Urinary bladder (tissue), 4 donors: ENCODE results near the gene DUSP3. TPM values are rescaled to one million over a fixed set of nuclear protein-coding genes. Genes with fewer than 3 reads are reported as not detected.

Experiments
- DNase-seq: peaks from one replicate; pipeline ENCODE4 v3.0.0-alpha.2; 2015; ENCODE audit errors: extremely low spot score
- H3K27ac ChIP-seq: one replicate; pipeline ENCODE4 v1.5.1; 2013; ENCODE audit warnings: low read depth, mild to moderate bottlenecking, moderate library complexity
- H3K36me3 ChIP-seq: one replicate; pipeline ENCODE4 v1.6.1; 2013; ENCODE audit warnings: mild to moderate bottlenecking, moderate library complexity; ENCODE audit not compliant: insufficient read depth
- H3K4me1 ChIP-seq: one replicate; pipeline ENCODE4 v1.6.1; 2013; ENCODE audit warnings: mild to moderate bottlenecking, moderate library complexity; ENCODE audit not compliant: insufficient read depth
- H3K4me3 ChIP-seq: one replicate; pipeline ENCODE4 v1.5.1; 2013; ENCODE audit warnings: low read depth, low read length
- WGBS: extraction: QIAGEN DNeasy Blood & Tissue Kit; methylation state at CpG from one replicate; pipeline ENCODE4 v1.1.7; 2013; 5-methylcytosine and 5-hydroxymethylcytosine counted together
- polyA plus RNA-seq: library from polyadenylated mRNA; stranded (reverse); fragments of 200-250 nt; gene quantifications from one replicate; pipeline ENCODE4 v1.2.3, GENCODE V29; 2013
- total RNA-seq: library from RNA; depleted of rRNA; stranded (reverse); fragments of >200 nt; gene quantifications from one replicate; pipeline ENCODE4 v1.2.3, GENCODE V29; 2014
- donor health status: healthy with polysubstance abuse.
- donor health status: healthy.

Gene DUSP3
- total RNA-seq (44.5 TPM), polyA plus RNA-seq (73.9 TPM)

DNA sequence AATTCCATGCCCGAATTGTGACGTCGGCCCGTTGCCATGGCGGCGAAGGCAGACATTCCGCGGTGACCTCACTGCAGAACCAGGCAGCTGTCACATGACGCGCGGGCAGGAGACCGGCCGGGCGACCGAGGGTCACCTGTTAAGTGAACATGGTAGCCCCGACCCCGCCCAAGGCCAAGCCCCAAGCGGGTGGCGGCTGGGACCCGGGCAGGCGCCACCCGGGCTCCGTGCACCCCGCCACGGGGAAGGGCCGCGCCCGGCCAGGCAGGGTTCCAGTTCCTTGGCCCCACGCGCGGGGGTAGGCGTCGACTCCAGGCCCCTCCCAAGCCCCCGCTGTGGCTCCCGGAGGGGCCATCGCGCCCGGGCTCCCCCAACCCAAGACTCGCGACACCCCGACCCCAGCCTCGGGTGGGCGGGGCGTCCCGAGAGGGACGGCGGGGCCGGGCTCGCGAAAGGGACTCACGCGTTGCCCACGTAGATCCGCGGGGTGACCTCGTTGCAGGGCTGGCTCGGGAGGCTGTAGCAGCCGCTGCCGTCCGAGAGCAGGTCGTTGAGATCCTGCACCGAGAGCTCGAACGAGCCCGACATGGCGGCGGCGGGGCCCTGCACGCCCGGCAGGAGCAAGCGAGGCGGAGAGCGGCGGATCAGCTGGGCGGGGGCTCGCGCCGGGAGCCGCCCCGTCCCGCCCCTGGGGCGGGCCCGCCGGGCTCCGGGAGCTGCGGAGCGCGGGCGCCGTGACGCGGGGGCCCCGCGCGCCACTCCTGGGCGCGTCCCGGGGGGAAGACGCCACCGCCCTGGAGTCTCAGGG lies at the start of gene DUSP3:
TSS of gene DUSP3 (minus strand) at position 641 of the 808 bp plus-strand sequence. CDS start at position 588, 53 bp downstream.
- under 1% methylated on average over 100 of the region's 100 CpGs for WGBS
- H3K4me3 ChIP-seq, result peak within 1 kb of the TSS; percentile 78
- peak; percentile 72 for DNase-seq
- no peaks in the 10 kb centered on the region for H3K4me1 ChIP-seq
- H3K36me3 ChIP-seq, result no peaks in the 10 kb centered on the region
- peak within 1 kb of the TSS; percentile 98 for H3K27ac ChIP-seq

DNA sequence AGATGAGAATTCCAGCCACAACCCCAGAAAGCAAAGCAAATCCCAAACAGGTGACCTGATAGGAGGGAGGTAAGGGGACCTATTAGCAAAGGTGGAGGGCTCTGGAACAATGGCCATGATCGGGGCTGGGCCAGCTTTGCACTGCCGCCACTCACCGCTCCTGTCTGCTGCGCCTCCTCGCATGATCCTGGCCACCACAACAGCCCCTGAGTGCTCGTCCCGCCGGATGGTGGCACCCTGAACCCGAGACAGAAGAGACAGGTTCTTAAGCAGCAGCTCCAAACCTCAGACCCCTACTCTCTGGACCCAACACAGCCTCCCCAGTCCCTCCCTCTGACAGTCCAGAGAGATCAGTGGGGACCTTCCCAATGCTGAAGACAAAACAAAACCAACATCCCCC lies 48.8 kb upstream of the DUSP3 start:
- Histone ChIP-seq H3K4me3 (no peak overlapping the region), H3K36me3 (no peaks in the 10 kb centered on the region), H3K27ac (no peak overlapping the region), H3K4me1 (no peaks in the 10 kb centered on the region)
- WGBS, result 94% methylated on average over 9 of the region's 9 CpGs
- DNase-seq, result no peak

DNA sequence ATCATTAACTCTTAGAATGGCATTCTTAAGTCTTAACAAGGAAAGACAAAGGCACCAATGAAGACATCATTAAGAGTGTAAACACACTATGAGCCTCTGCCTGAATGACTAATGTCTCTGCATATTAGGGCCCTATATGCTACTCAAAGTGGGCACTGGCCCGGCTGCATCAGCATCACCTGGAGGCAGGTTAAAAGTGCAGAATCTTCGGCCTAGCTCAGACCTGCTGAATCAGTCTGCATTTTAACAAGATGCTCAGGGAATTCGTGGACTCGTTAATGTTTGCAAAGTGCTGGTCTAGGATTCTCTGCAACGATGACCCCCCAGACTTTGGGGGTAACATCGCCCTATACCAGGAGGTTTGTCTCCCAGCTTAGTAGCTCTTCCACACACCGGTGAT lies 47.4 kb upstream of the DUSP3 start:
- no peaks in the 10 kb centered on the region for H3K4me1 ChIP-seq
- no peak for DNase-seq
- no peaks in the 10 kb centered on the region for H3K36me3 ChIP-seq
- H3K27ac ChIP-seq, result no peak overlapping the region
- H3K4me3 ChIP-seq, result no peak overlapping the region
- WGBS, result 93% methylated on average over 7 of the region's 7 CpGs

DNA sequence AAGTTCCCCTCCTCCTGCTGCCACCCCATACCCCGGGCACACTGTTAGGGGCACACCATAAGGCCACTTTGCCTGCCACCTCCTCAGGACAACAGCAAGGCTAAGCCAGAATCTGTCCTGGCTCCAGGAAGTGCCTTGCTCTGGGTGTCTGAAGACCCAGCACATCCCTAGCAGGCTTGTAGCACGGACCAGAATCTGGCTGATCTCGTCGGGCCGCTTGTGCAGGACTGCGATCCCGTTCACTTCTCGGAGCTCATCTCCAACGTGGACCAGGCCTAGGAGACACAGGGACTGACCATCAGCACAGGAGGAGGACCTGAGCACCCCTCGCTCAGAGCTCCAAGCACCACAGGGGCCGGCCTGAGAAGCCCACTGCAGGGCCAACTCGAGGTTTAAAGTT lies 46.8 kb upstream of the DUSP3 start:
- no peaks in the 10 kb centered on the region for H3K36me3 ChIP-seq
- no peaks in the 10 kb centered on the region for H3K4me1 ChIP-seq
- WGBS, result 93% methylated on average over 12 of the region's 12 CpGs
- no peak for DNase-seq
- no peak overlapping the region for H3K27ac ChIP-seq
- no peak overlapping the region for H3K4me3 ChIP-seq

DNA sequence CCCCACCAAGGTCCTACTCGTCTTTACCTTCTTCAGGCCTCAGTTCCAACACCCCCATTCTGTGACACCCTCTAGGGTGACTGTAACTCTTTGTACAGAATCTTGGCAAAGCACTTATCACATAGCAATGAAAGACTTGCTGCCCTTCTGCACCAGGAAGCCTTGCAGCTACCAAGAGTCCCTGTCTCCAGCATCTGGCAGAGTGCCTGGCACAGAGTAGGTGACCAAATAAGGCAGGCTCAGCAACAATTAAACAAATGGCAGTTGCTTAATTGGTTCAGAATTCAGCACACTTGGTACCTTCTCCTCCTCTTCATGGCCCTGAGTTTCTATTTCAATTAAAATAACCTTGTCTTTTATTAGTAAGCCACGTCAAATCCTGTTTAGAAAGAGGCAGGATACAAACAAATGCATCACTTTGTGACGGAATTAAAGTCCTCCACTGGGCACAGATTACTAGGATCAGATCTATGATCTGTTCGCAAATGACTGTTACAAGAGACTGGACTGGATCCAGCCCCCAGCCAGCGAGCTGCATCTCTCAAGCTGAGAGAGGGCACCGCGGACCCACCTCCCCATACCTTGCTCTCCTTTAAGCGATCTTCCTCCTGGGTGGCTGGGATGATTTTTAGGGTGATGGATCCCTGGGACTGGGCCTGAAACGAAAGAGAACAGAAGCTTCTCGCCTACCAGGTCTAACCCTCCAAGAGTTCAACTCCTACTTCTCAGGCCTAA lies 44.7 kb upstream of the DUSP3 start:
- Histone ChIP-seq H3K4me3 (no peak overlapping the region), H3K36me3 (no peaks in the 10 kb centered on the region), H3K4me1 (no peaks in the 10 kb centered on the region), H3K27ac (no peak overlapping the region)
- no peak for DNase-seq
- WGBS, result 66% methylated on average over 10 of the region's 10 CpGs

DNA sequence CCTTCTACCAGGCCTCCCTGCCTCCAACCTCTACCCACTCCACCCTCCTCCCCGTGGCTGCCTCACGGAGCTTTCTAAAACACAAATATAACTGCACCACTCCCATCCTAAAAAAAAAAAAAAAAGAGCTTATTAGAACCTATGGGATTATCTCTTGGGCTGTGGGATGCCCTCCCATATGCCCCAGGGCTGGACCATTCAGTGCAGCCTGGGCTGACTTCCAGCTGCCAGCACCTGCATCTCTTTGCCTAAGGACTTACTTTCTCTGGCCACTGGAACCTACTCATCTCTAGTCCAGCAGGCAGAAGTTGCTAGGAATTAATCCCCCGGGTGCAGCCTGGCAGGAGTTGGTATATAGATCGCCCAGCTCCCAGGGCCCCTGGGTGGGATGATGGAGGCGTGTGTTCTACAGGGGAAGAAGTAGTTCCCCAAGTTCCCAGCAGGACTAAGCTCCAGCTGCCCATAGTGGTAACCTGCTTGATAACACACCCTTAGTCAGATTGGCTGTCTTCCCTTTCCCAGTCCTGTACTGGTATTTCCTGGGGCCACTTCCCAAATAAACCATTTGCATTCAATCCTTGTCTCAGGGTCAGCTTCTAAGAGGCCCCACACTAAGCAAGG lies 43.9 kb upstream of the DUSP3 start:
- 80% methylated on average over 5 of the region's 5 CpGs for WGBS
- H3K4me1 ChIP-seq, result no peaks in the 10 kb centered on the region
- no peaks in the 10 kb centered on the region for H3K36me3 ChIP-seq
- H3K4me3 ChIP-seq, result no peak overlapping the region
- no peak overlapping the region for H3K27ac ChIP-seq
- DNase-seq, result no peak

DNA sequence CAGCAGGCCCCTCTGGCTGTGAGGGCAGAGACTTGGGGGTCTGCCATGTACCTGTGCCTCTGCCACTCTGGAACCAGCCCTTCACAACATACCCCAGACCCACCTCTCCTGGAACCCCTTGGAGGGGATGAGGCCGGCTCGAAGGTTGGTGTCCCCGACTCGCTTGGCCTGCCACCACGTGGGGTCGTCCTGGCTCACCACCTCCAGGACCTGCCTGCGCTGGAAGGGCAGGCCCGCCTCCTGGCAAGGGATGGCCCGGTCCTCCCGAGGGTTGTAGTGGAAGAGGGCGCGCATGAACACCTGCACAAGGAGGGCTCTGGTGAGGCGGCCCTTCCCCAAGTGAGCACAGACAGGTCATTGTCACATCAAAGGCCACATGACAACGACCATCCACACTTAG lies 42.0 kb upstream of the DUSP3 start:
- H3K4me3 ChIP-seq, result no peak overlapping the region
- no peak for DNase-seq
- no peak overlapping the region for H3K27ac ChIP-seq
- no peaks in the 10 kb centered on the region for H3K4me1 ChIP-seq
- H3K36me3 ChIP-seq, result no peaks in the 10 kb centered on the region
- WGBS, result 91% methylated on average over 14 of the region's 14 CpGs

DNA sequence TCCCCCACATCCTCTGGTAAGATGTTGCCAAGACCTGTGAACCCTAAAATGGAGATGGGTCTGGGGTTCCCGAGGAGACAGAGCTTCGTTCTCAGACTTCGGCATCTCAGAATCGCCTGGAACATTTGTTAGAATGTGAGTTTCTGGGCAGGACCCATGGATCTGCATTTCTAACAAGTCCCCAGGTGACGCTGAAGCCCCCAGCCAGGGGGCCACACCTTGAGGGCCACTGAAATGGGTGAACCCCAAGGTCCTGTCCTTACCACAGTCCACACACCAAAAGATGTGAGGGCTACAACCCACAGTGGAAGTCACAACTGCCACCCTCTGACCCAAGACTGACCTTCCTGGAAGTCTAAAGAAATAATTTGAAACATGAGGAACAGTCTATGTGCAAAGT lies 40.2 kb upstream of the DUSP3 start:
- 96% methylated on average over 5 of the region's 5 CpGs for WGBS

DNA sequence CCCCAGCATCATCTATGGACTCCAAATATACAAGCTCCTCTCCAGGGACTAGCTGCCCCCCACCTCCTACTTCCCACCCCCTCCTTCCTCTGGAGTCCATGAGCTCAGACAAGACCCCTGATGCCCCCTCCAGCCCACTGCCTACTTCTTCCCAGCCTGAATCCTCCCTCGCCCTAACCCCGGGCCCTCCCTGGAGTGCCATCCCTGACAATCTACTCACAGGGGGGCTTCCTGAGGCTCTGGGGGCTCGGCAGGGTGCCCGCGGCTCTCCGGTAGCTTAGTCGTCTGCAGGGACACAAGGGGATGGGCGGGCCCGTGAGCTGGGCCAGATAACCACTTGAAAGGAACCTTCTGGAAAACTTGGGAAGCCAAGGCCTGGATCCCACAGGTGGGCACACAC lies 39.0 kb upstream of the DUSP3 start:
- Histone ChIP-seq H3K4me3 (no peak overlapping the region), H3K4me1 (no peaks in the 10 kb centered on the region), H3K36me3 (no peaks in the 10 kb centered on the region), H3K27ac (no peak overlapping the region)
- no peak for DNase-seq
- 91% methylated on average over 9 of the region's 9 CpGs for WGBS

More for the DNA sequence above, 40.2 kb upstream of the DUSP3 start:
- Histone ChIP-seq H3K36me3 (no peaks in the 10 kb centered on the region), H3K4me1 (no peaks in the 10 kb centered on the region), H3K4me3 (no peak overlapping the region), H3K27ac (no peak overlapping the region)
- no peak for DNase-seq

DNA sequence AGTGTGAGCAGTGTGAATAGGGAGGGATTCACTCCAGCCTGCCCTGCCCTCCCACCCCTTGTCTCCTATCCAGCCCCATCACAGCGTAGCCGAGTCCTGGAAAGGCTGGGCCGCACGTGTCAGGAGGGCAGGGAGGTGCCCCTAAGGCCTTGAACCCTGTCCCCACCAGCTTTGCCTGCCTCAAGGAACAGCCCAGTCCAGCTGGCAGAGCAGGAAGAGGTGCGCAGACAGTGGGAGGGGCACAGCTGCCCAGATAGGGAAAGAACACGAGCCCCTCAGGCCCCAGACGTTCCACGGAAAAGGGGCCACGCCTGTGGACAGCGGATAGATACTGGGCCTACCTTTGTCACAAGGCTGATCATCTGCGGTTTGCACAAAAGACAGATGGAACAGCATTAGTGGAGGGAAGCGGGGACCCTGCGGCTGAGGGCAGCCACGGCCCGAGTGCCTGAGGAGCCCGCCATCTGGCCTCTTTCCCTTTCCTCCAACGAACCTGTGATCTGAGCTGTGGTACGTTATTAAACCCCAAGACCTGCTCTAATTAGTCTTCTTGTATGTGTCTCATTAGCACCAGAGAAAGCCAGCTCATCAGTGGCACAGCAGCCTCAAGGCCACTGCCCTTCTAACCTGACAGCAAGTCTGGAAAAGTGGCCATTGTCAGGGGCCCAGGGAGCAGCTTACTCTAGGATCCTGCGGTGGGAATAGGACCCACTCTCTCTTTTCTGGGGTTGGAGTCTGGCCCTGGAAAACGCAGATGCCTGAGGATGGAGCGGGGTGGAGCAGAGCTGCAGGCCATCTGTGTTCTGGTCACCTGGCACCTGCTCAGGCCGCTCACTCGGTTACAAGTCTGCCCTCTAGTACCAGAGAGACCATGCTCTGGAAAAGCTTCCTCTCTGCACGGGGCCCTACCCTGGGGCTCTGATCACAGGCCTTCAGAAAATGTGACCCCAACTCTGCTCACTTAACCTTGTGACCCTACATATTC lies 37.9 kb upstream of the DUSP3 start:
- no peak for DNase-seq
- Histone ChIP-seq H3K27ac (no peak overlapping the region), H3K4me3 (no peak overlapping the region), H3K4me1 (no peaks in the 10 kb centered on the region), H3K36me3 (no peaks in the 10 kb centered on the region)
- WGBS, result 91% methylated on average over 24 of the region's 24 CpGs

DNA sequence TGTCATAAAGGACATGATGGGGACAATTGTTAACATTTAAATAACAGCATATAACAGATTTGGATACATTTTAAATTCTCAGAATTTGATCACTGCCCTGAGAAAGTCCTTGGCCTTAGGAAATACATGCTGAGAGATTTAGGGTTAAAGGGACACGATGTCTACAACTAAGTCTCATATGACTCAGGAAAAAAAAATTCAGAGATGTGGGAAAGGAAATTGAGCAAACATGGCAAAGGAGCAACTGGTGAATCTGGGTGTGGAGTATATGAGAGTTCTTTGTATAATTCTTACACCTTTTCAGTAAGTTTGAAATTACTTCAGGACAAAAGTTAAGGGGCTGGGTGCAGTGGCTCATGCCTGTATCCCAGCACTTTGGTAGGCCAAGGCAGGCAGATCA lies 35.9 kb upstream of the DUSP3 start:
- no peaks in the 10 kb centered on the region for H3K36me3 ChIP-seq
- no peak for DNase-seq
- H3K4me3 ChIP-seq, result no peak overlapping the region
- H3K4me1 ChIP-seq, result no peaks in the 10 kb centered on the region
- WGBS, result 14% methylated on average over 1 of the region's 1 CpG
- H3K27ac ChIP-seq, result no peak overlapping the region

DNA sequence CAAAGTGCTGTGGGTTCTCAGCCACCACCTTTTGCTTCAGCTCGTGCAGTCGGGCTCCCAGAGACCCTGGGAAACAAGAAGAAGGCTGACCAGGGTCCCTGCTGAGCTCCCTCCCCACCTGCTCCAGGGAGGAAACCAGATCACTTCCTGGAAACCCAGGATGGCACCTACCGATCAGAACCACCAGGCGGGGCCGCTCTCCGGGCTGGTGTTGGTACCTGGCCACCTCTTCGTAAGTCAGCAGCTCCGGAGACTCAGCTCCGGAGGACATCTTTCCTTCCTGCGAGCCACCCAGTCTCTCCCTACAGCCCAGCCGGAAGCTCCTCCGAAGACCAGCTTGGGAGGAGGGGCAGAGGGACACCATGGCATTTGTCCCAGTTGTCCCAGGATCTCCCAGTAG lies 35.2 kb upstream of the DUSP3 start:
- DNase-seq, result no peak
- Histone ChIP-seq H3K27ac (no peak overlapping the region), H3K36me3 (no peaks in the 10 kb centered on the region), H3K4me3 (no peak overlapping the region), H3K4me1 (no peaks in the 10 kb centered on the region)
- 87% methylated on average over 12 of the region's 12 CpGs for WGBS

DNA sequence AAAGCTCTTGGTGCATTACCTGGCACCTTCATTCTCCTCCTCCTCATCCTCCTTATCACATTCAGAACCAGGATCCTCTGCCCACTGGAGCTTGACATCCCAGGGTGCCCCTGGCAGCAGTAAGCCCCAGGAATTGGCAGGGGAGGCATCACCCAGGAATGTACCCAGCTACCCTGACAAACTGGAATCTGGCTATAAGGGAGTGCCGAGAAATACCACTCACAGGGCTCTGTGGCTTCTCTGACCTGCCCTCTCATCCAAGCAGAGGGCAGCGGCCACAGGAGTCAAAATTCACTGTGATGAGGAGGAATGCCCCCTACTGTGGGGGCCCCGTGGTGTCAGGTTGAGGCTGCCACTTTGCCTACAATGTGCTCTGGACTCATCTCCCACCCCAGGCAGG lies 34.6 kb upstream of the DUSP3 start:
- Histone ChIP-seq H3K4me3 (no peak overlapping the region), H3K36me3 (no peaks in the 10 kb centered on the region), H3K4me1 (no peaks in the 10 kb centered on the region), H3K27ac (no peak overlapping the region)
- 92% methylated on average over 3 of the region's 3 CpGs for WGBS
- DNase-seq, result no peak
